GM12873 (cell line): ENCODE measurements around the gene COL6A1.

Experiments
- TF ChIP-seq, protein P1 (sequence below): IDR thresholded peaks from 2 replicates; pipeline ENCODE4 v1.5.1; 2012; ENCODE audit warnings: low read depth, mild to moderate bottlenecking, moderate library complexity, low read length, control low read depth; ENCODE audit not compliant: insufficient read depth; ENCODE audit errors: missing control alignments

Gene COL6A1

DNA sequence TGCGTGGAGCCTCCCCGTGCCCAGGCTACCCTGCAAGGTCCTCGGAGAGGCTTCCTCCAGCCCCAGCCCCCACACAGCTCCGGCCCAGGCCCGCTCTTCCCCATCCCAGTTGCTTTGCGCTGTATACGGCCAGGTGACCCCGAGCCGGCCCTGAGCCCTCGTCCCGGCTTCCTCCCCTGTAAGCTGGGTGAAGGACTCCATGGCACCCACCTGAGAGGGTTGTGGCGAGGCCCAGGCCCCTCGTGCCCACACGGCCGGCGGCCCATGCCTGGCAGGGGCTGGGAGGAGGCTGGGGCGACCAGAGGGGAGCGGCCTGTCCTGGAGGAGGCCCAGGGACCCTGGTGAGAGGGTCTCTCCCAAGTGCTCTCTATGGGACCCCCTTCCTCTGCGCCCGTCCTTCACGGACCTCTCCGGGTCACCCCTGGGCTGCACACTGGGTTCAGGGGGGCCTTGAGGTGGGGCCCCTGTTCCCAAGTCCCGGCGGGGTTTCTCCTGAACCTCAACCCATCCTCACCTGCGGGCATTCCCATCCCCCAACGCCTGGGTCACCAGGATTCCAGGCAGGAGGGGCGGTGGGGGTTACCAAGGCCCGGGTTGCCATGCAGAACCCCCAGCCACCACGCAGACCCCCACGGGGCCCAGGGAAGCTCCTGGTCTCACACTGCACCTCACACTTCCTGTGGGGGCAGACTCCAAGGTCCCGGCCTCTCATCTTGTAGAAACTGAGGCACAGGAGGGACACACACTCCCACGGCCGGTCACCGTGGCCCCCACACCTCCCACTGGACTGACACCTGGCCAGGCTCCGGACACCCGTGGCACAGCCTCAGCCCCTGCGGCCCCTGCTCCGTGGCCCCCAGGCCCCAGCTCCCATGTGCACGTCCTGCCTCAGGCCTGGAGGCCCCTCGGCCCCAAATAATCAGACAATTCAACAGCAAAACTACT lies 25.2 kb downstream of the COL6A1 start:
- TF ChIP-seq, protein P1, sequence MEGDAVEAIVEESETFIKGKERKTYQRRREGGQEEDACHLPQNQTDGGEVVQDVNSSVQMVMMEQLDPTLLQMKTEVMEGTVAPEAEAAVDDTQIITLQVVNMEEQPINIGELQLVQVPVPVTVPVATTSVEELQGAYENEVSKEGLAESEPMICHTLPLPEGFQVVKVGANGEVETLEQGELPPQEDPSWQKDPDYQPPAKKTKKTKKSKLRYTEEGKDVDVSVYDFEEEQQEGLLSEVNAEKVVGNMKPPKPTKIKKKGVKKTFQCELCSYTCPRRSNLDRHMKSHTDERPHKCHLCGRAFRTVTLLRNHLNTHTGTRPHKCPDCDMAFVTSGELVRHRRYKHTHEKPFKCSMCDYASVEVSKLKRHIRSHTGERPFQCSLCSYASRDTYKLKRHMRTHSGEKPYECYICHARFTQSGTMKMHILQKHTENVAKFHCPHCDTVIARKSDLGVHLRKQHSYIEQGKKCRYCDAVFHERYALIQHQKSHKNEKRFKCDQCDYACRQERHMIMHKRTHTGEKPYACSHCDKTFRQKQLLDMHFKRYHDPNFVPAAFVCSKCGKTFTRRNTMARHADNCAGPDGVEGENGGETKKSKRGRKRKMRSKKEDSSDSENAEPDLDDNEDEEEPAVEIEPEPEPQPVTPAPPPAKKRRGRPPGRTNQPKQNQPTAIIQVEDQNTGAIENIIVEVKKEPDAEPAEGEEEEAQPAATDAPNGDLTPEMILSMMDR, result no peak

DNA sequence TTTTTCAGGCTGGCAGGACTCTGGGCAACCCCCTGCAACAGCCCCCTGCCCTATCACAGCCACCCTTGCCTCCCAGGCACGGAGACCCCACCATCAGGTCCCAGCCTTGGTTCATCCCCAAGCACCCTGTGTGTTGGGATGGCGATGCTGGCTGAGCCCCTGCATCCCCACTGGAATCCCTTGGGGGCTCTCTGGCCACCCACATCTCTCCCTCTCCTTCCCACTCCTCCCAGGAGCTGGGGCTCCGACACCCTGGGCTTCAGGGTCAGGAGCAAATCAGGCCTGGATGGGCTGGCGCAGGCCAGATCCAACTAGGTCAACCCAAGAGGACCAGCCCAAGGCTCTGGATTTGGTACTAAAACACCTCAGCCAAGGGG lies 25.9 kb downstream of the COL6A1 start:
- TF ChIP-seq, protein P1, result no peak

DNA sequence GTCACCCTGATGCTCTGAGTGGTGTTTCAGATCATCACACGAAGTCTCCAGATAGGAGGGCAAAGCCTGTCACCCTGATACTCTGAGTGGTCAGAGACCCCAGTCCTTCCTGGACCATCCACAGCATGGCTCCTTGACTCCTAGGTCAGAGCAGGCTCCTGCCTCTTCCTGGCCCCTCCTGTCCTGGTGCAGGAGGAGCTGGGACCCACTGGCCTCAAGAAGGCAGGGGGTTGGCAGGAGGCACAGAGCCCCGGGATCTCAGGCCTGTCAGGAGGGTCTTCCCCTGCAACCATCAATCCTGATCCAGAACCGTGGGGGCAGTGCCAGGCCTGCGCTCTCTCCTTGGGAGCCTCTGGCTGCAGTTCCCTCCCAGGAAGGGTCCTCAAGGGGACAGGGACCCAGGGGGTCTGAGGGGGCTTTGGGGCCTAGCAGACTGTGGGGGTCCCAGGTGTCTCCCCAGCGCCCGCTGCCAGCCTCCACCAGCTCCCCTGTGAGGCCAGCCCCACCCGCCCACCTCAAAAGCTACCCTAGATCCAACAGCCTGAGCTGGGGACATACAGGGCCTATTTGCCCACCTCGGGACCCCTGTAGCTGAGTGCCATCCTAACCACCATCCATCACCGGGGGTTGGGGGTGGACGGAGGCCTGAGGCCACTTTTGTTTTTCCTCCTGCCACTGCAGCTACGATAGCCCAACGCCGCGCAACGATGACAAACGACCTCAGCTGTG lies 27.5 kb downstream of the COL6A1 start:
- TF ChIP-seq, protein P1, result no peak

DNA sequence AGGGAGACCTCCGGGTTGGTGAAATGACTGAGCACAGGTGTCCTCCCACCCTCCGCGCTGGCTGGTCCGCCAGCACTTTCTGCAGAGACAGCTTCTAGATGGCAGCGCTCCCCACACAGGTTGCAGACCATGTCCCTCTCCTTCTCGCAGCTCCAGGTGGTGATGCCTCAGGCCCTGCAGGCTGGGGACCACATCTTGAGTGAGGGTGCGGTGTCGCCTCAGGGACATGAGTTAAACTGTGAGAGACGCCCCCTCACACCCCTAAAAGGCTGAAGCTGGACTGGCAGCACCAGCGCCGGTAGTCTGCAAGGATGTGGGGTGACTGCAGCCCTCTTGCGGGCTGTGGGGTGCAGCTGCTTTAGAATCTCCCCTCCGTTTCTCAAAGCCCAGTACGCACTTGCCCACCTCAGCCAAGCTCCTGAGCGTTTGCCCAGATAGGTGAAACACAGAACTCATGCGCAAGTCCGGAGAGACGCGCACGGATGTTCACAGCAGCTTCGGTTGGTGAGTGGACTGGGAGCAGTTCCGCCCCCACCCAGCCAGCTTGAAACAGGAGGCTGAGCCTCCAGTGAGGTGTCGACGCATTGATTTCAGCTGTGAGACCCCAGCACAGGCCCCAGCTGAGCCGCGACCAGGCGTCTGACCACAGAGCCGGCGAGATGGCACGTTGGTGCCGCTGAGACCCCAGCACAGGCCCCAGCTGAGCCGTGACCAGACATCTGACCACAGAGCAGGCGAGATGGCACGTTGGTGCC lies 28.6 kb downstream of the COL6A1 start:
- TF ChIP-seq, protein P1, result no peak

DNA sequence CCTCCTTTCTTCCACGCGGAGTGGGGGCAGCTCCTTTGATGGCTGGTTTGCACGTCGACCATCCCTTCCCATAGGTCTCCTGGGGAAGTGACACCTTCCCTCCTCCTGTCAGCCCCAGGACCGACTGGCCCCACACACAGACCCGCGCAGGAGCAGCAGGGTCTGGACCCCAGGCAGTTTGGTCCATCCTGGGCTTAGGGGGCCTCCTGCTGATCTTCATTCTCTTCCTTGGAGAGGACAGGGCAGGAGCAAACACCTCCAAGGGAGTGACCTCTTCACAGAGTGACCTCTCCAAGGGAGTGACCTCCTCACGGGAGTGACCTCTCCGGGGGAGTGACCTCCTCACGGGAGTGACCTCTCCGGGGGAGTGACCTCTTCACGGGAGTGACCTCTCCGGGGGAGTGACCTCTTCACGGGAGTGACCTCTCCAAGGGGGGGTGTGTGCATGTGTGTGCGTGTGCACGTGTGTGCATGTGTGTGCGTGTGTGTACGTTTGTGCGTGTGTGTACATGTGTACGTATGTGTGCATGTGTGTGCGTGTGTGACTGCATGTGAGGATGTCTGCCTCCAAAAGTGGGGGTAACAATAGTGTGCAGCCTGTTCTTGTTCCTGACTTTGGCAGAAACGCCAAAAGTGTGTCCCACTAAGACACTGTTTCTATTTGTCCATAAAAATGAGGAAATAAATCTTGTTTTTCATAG lies 29.8 kb downstream of the COL6A1 start:
- TF ChIP-seq, protein P1, result no peak

DNA sequence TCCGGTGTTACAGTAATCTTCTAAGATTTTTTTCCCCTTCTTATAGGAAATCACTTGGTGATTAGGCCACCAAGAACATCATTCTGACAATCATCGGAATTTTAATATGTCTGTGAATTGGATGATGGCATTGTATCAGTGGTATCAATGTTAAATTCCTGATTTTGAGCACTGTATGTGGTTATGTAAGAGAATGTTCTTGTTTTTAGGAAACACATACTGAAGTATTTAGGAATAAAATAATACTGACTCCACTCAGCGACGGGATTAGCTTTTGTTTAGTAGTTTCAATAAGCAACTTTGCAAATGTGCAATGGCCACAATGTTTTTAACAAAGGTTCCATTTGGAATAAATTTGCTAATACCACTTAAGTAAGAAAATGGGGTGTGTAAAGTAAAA lies 30.6 kb downstream of the COL6A1 start:
- TF ChIP-seq, protein P1, result no peak

DNA sequence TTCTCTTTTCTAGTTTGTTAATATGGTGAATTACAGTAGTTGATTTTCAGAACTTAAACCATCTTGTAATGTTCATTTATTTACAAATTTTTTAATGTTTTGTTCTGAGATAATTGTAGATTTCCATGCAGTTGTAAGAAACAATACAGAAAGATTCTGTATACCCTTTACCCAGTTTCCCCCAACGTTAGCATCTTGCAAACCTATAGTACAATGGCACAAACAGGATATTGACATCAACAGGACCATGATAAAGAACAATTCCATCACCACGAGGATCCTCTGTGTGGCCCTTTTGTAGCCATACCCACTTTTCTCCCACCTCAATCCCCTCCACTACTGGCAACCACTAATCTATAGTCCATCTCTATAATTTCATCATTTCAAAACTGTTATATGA lies 33.3 kb downstream of the COL6A1 start:
- TF ChIP-seq, protein P1, result no peak
